H1 (cell line): ENCODE results near the gene OR10V1. TPM values are rescaled to one million over a fixed set of nuclear protein-coding genes. Genes with fewer than 3 reads are reported as not detected.

ENCODE experiments used
- BACH1 ChIP-seq: IDR thresholded peaks from 2 replicates; pipeline ENCODE4 v1.6.1; 2012; ENCODE audit warnings: low read length, improper control_type of control experiment
- BRCA1 ChIP-seq: IDR thresholded peaks from 2 replicates; pipeline ENCODE4 v1.6.1; 2012; ENCODE audit warnings: low read depth, low read length, improper control_type of control experiment
- CTBP2 ChIP-seq: IDR thresholded peaks from 2 replicates; pipeline ENCODE4 v1.7.0; 2011; ENCODE audit warnings: borderline replicate concordance, mild to moderate bottlenecking, moderate library complexity, mixed read lengths, low read length; ENCODE audit not compliant: insufficient read depth, insufficient read length
- EGR1 ChIP-seq: IDR thresholded peaks from 2 replicates; pipeline ENCODE4 v1.6.1; 2011; ENCODE audit warnings: low read depth, low read length, borderline replicate concordance
- EZH2 ChIP-seq: fragments of 200-600 bp; sonication (generic); IDR thresholded peaks from 2 replicates; pipeline ENCODE4 v1.7.1; 2012; ENCODE audit warnings: low read depth, mild to moderate bottlenecking, moderate library complexity, low read length, inconsistent platforms; ENCODE audit not compliant: severe bottlenecking
- KDM1A ChIP-seq: fragments of 200-600, 300-600 bp; sonication (generic); IDR thresholded peaks from 2 replicates; pipeline ENCODE4 v1.7.1; 2016; ENCODE audit warnings: mild to moderate bottlenecking, low read length, borderline replicate concordance
- KDM5A ChIP-seq: fragments of 200-600 bp; IDR thresholded peaks from 2 replicates; pipeline ENCODE4 v1.7.1; 2012; ENCODE audit warnings: mild to moderate bottlenecking, low read length, inconsistent platforms, mixed read lengths
- POLR2AphosphoS5 ChIP-seq: IDR thresholded peaks from 2 replicates; pipeline ENCODE4 v1.6.1; 2011; ENCODE audit warnings: low read depth, low read length
- RBBP5 ChIP-seq: IDR thresholded peaks from 2 replicates; pipeline ENCODE4 v1.7.1; 2012; ENCODE audit warnings: low read depth, mild to moderate bottlenecking, inconsistent platforms, low read length, moderate library complexity, borderline replicate concordance
- RXRA ChIP-seq: IDR thresholded peaks from 2 replicates; pipeline ENCODE4 v1.6.1; 2011; ENCODE audit warnings: low read depth, mild to moderate bottlenecking, low read length, moderate library complexity; ENCODE audit not compliant: insufficient read depth
- SIN3A ChIP-seq, 2 experiments: IDR thresholded peaks in 1 of 2; conservative IDR thresholded peaks in 1 of 2; 2 replicates each; pipeline ENCODE4 v1.6.1; 2011 to 2012; ENCODE audit warnings: low read length in 2 of 2, improper control_type of control experiment in 1 of 2, low read depth in 1 of 2, mild to moderate bottlenecking in 1 of 2
- YY1 ChIP-seq: IDR thresholded peaks from 2 replicates; pipeline ENCODE4 v1.6.1; 2011; ENCODE audit warnings: low read depth, mild to moderate bottlenecking, low read length
- polyA plus RNA-seq, 7 experiments: library from polyadenylated mRNA; depleted of rRNA in 3 of 7; stranded (reverse) in 5 of 7; unstranded in 2 of 7; fragments of >200 nt in 5 of 7; fragments of 200-250 nt in 2 of 7; gene quantifications; 1 replicate in 5 of 7; 2 replicates in 1 of 7; 4 replicates in 1 of 7; pipeline versions ENCODE4 v1.2.1 to v1.2.3, GENCODE V29; 2011 to 2013; ENCODE audit warnings: missing spikeins in 2 of 7, mixed read lengths in 2 of 7
- total RNA-seq: library from RNA; stranded (reverse); fragmentation: NEBNext Ultra II Directional; extraction: Animal tissue kit (Norgen Biotek cat#: 25700); gene quantifications from 2 replicates; pipeline ENCODE4 v1.2.1, GENCODE V29; 2021

The OR10V1 gene
- total and polyA plus RNA-seq, 2 of the 8 experiments (the other 6 are each of a cell fraction or from before 2014, with no cell fraction given), result not detected

- no peak for TF ChIP-seq KDM1A
- no peak for TF ChIP-seq KDM5A
- no peak for TF ChIP-seq POLR2AphosphoS5
- no peak for TF ChIP-seq YY1
- TF ChIP-seq BRCA1, result no peak
- TF ChIP-seq RBBP5, result no peak
- no peak for TF ChIP-seq RXRA
- TF ChIP-seq EZH2, result no peak
- no peak for TF ChIP-seq CTBP2
- no peak for TF ChIP-seq SIN3A (conservative IDR thresholded peaks at IDR 0.05 in 1 of 2, IDR thresholded peaks at IDR 0.05 in 1 of 2; ENCODE audit: low read depth in 1 of 2, low read length in 2 of 2)
- TF ChIP-seq EGR1, result no peak
- no peak for TF ChIP-seq BACH1
These were observed 44.9 kb upstream of the OR10V1 start (continued) for GRCh38 chr11:59758401-59759037.
